ENCODE measurements around the gene MPRIP. TPM values are rescaled to one million over a fixed set of nuclear protein-coding genes. Genes with fewer than 3 reads are reported as not detected.

Gene MPRIP
- total RNA-seq, 1 experiment from 2014 or later: 132 TPM

DNA sequence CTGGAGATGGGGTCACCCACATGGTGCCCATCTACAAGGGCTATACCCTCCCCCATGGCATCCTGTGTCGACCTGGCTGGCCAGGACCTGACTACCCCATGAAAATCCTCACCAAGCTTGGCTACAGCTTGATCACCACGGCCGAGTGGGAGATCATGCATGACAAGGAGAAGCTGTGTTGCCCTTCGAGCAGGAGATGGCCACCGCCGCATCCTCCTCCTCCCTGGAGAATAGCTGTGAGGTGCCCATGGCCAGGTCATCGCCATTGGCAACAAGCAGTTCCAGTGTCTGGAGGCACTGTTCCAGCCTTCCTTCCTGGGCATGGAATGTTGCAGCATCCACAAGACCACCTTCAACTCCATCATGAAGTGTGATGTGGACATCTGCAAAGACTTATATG is 200.0 kb downstream of the MPRIP start:
- Histone ChIP-seq H2BK5ac (ENCODE audit: insufficient read length, low read length) (no peak overlapping the region), H2BK120ac (ENCODE audit: low read depth, low read length, poor library complexity, severe bottlenecking) (no peak overlapping the region), H2AK5ac (ENCODE audit: insufficient read length, low read length) (no peak overlapping the region), H3K79me2 (ENCODE audit: insufficient read depth, low read length) (no peaks in the 10 kb centered on the region), H3K27ac (ENCODE audit: insufficient read length, low read depth, low read length) (no peak overlapping the region), H3K56ac (ENCODE audit: insufficient read length, low read depth, low read length) (no peak overlapping the region), H2BK15ac (ENCODE audit: low read depth, low read length) (no peak overlapping the region), H2BK20ac (ENCODE audit: low read depth, low read length, poor library complexity, severe bottlenecking) (no peak overlapping the region), H3K23me2 (ENCODE audit: insufficient read length, low read depth, low read length, poor library complexity, severe bottlenecking) (no peaks in the 10 kb centered on the region), H4K5ac (ENCODE audit: insufficient read length, low read depth, low read length) (no peak overlapping the region), H3K4me1 (ENCODE audit: insufficient read depth, low read length) (no peaks in the 10 kb centered on the region), H3K23ac (ENCODE audit: insufficient read length, low read depth, low read length) (no peak overlapping the region), H3T11ph (ENCODE audit: low read length) (no peak overlapping the region), H3K4ac (ENCODE audit: low read depth, low read length) (no peak overlapping the region), H2AFZ (ENCODE audit: low read length) (no peak overlapping the region), H3K27me3 (ENCODE audit: insufficient read depth, low read length) (no peaks in the 10 kb centered on the region), H4K20me1 (ENCODE audit: control insufficient read depth, insufficient read depth, insufficient read length) (no peaks in the 10 kb centered on the region), H3K79me1 (ENCODE audit: insufficient read depth, low read depth, low read length, poor library complexity, severe bottlenecking) (no peaks in the 10 kb centered on the region), H2BK12ac (ENCODE audit: insufficient read length, low read depth, low read length) (no peak overlapping the region), H3K4me2 (ENCODE audit: insufficient read depth, insufficient read length, low read length) (no peak overlapping the region), H3K14ac (ENCODE audit: insufficient read depth, low read length) (no peak overlapping the region), H3K9ac (ENCODE audit: extremely low read depth, insufficient read length, low read length) (no peak overlapping the region), H3K9me3 (ENCODE audit: control insufficient read depth, low read depth, low read length) (no peaks in the 10 kb centered on the region), H4K8ac (replicated peaks; ENCODE audit: insufficient read length, low read depth, low read length) (no peak overlapping the region), H3K18ac (ENCODE audit: insufficient read length, low read depth, low read length) (no peak overlapping the region), H4K91ac (ENCODE audit: insufficient read length, low read depth, low read length) (no peak overlapping the region)
- H3K9me3 Mint-ChIP-seq: no peaks in the 10 kb centered on the region
- H3K4me1 Mint-ChIP-seq: peaks cover 7 to 14% of the 10 kb centered on the region in 2 experiments; a peak in 3 of 4 replicates
- H3K27me3 Mint-ChIP-seq (ENCODE audit: low read depth): no peaks in the 10 kb centered on the region
- DNase-seq: no peak
- TF ChIP-seq, protein P1, sequence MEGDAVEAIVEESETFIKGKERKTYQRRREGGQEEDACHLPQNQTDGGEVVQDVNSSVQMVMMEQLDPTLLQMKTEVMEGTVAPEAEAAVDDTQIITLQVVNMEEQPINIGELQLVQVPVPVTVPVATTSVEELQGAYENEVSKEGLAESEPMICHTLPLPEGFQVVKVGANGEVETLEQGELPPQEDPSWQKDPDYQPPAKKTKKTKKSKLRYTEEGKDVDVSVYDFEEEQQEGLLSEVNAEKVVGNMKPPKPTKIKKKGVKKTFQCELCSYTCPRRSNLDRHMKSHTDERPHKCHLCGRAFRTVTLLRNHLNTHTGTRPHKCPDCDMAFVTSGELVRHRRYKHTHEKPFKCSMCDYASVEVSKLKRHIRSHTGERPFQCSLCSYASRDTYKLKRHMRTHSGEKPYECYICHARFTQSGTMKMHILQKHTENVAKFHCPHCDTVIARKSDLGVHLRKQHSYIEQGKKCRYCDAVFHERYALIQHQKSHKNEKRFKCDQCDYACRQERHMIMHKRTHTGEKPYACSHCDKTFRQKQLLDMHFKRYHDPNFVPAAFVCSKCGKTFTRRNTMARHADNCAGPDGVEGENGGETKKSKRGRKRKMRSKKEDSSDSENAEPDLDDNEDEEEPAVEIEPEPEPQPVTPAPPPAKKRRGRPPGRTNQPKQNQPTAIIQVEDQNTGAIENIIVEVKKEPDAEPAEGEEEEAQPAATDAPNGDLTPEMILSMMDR (conservative IDR thresholded peaks at IDR 0.05): no peak
- H3K36me3 Mint-ChIP-seq (ENCODE audit: insufficient read depth in 1 of 3, low read depth in 3 of 3): peaks cover 10 to 24% (median 16%) of the 10 kb centered on the region in 3 experiments; a peak in 6 of 7 replicates
- no peak overlapping the region for H3K4me3 Mint-ChIP-seq
- H3K27ac Mint-ChIP-seq: no peak overlapping the region
- no CpG with 5 or more reads among the region's 7 CpGs for WGBS (ENCODE audit: extremely low coverage, insufficient read length, low lambda C conversion rate)

Other genes with a start within 250 kb of the MPRIP start
- 0.11 and 0.28 TPM in 2 replicates for gene TNFRSF13B, start 70.3 kb upstream of the MPRIP start, total RNA-seq (2021)
- gene PLD6, start 163.9 kb downstream of the MPRIP start, total RNA-seq (2021): 0.09 TPM in 1 of 2 replicates, not detected in the other
- 32.3 and 33.3 TPM in 2 replicates for gene FLCN, start 194.7 kb downstream of the MPRIP start, total RNA-seq (2021)
- gene COPS3, start 238.8 kb downstream of the MPRIP start, total RNA-seq (2021): 103 and 113 TPM in 2 replicates

Data from H9 (cell line).